Gastrocnemius medialis (tissue), 4 donors: ENCODE measurements around the gene LRFN3.

Experiments
- POLR2A ChIP-seq, 2 donors: fragments of 450-650 bp; IDR thresholded peaks; one replicate each; pipeline ENCODE4 v1.6.1; 2017; ENCODE audit warnings: antibody characterized with exemption in 2 of 2, mild to moderate bottlenecking in 2 of 2, moderate library complexity in 2 of 2
- TF ChIP-seq, protein P1 (sequence below), 5 experiments: fragments of 450-650 bp in 3 of 5; fragments of 200-600 bp in 2 of 5; sonication (generic) in 2 of 5; IDR thresholded peaks in 4 of 5; conservative IDR thresholded peaks in 1 of 5; 1 replicate in 4 of 5; 2 replicates in 1 of 5; pipeline ENCODE4 v1.5.1; 2016 to 2019; ENCODE audit warnings: antibody characterized with exemption in 5 of 5, mild to moderate bottlenecking in 3 of 5, moderate library complexity in 3 of 5

DNA sequence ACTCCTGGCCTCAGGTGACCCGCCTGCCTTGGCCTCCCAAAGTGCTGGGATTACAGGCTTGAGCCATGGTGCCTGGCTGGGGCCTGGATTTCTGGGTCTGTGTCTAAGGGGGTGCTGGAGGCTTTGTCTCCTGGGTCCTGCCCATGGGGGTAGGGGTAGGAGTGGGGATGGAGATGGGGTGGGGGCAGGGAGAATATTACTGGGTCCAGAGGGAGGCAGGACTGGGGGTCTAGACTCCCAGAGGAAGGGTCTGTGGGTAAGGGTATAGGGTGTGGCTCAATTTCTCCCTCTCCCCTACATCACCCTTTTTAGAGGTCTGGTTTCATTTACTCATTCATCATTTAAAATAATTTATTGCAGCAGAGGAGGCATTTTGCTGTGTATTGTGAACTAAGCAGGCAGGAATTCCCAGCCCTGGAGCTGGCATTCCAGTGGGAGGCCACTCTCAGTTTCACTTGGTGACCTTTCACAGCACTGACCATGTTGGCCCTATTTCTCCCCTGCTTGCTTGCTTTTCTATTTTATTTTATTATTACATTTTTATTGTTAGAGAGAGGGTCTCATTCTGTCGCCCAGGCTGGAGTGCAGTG, 35.0 kb upstream of the LRFN3 start:
- no peak for TF ChIP-seq POLR2A (IDR thresholded peaks at IDR 0.05)
- TF ChIP-seq, protein P1, sequence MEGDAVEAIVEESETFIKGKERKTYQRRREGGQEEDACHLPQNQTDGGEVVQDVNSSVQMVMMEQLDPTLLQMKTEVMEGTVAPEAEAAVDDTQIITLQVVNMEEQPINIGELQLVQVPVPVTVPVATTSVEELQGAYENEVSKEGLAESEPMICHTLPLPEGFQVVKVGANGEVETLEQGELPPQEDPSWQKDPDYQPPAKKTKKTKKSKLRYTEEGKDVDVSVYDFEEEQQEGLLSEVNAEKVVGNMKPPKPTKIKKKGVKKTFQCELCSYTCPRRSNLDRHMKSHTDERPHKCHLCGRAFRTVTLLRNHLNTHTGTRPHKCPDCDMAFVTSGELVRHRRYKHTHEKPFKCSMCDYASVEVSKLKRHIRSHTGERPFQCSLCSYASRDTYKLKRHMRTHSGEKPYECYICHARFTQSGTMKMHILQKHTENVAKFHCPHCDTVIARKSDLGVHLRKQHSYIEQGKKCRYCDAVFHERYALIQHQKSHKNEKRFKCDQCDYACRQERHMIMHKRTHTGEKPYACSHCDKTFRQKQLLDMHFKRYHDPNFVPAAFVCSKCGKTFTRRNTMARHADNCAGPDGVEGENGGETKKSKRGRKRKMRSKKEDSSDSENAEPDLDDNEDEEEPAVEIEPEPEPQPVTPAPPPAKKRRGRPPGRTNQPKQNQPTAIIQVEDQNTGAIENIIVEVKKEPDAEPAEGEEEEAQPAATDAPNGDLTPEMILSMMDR (IDR thresholded peaks at IDR 0.05 in 4 of 5, conservative IDR thresholded peaks at IDR 0.05 in 1 of 5) = no peak
